Glomerular visceral epithelial cell (primary cell): ENCODE results near the gene SLC2A9.
A peak's percentile ranks its signal among the peaks of the same experiment; 100 is the strongest.

ENCODE experiments used
- DNase-seq: peaks from one replicate; pipeline ENCODE4 v3.0.0-alpha.2; 2016; ENCODE audit errors: extremely low spot score

SLC2A9 gene

DNA sequence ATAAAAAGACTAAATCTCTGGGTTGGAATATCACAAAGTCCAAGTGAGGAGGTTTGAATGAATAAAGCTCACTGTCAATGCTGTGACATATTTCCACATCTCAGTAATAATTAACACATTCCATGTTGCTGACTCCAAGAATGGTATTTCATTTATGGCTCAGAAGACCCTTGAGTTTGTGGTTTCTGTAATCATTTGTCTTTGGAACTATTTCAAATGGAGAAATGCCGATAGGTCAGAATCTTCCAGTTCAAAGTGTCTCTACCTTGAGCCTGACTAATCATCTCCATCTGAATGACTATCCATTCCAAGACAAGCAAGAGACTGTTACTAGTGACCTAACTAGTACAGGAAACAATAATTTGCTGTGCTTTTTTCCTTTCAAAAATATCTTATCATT is 24.2 kb upstream of the SLC2A9 start:
- peak; percentile 94 for DNase-seq

GRCh38 chr4:10041036-10041435 is 19.7 kb upstream of the SLC2A9 start:
- DNase-seq, result no peak

GRCh38 chr4:10040049-10040892 is 19.0 kb upstream of the SLC2A9 start:
- DNase-seq, result no peak

- DNase-seq, result no peak
These were observed 15.6 kb upstream of the SLC2A9 start for GRCh38 chr4:10036807-10037342.

GRCh38 chr4:10035130-10035529 is 13.8 kb upstream of the SLC2A9 start:
- DNase-seq, result no peak

GRCh38 chr4:10034612-10035104 is 13.4 kb upstream of the SLC2A9 start:
- no peak for DNase-seq

DNA sequence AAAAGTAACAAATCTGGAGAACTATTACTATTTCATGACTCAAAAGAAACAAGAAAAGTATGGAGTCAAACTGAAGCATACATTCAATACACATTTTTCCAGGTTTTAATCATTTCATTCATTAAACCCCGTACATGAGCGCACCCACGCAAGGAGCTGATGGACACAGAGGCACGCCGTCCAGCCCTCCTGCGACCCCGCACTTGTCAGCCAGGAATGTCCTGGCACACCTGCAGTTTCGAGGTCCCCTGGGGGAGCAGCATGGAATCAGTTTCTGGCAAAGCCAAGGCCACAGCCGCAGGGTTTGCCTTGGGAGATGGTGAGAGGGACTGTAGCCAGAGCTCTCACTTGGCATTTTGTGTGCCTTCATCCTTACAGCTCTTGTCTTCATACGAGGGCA is 12.8 kb upstream of the SLC2A9 start:
- no peak for DNase-seq

DNA sequence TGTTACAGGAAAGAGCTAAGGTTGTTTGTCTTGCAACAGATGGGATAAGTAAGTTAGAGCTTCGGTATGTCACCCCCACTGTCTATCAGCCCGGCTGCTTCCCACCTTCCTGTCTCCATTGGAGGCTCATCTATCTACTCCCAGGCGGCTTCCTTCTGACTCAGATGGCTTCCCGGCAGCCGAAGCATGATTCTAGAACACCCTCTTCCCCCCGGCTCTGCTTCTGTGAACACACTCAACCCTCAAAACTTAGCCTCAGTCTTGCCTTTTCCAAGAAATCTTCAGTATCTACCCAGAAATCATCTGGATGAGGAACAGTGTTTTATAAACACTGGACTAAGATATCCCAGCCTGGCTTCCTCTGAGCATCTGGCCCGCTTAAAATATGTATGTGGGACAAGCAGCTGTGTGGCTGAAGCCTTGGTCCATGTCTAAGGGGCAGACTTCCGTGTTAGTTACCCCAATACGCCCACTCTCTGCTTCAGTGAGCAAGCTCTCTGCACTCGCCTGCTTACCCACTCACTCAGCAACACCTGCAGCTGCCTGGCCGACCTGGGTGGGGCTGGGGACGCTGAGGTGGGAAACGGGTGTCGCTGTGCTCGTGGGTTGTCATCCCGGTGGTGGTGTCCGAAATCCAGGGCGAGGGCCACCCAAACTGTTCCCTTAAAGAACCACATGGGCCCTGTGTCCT is 12.0 kb upstream of the SLC2A9 start:
- peak; percentile 76 for DNase-seq

DNA sequence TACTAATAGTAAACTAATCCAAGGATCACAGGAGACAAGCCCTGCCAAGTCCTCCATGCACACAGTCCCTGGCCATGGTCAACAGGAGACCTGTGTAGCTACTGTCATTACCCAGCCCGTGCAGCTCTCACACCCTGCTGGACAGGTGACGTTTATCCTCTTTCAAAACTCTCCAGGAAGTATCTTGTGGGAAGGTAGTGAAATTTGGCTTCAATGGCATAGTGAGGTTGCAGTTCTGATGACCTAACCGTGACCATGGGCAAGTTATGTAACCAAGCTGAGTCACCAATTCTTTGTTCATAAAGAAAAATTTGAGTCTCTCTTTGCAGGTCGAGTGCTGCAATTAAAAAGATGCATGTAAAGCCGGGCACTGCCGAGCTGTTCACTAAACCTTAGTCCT is 11.3 kb upstream of the SLC2A9 start:
- peak; percentile 77 for DNase-seq

GRCh38 chr4:10031668-10032590 is 10.6 kb upstream of the SLC2A9 start:
- DNase-seq, result no peak

- no peak for DNase-seq
These were observed 9.8 kb upstream of the SLC2A9 start for GRCh38 chr4:10030972-10031667.

DNA sequence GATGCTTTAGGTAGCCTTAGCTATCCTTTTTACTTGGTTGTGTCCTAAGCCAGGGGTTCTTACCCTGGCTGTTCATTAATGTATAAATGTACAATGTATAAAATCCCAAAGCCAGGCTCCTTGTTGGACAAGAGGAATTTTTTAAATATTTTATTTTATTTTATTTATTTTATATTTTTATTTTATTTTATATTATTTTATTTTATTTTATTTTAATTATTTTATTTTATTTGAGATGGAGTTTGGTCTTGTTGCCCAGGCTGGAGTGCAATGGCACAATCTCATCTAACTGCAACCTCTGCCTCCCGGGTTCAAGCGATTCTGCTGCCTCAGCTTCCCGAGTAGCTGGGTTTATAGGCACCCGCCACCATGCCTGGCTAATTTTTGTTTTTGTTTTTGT is 8.1 kb upstream of the SLC2A9 start:
- no peak for DNase-seq

- DNase-seq, result no peak
These were observed 7.6 kb upstream of the SLC2A9 start for GRCh38 chr4:10028910-10029309.

- DNase-seq, result no peak
These were observed 5.2 kb upstream of the SLC2A9 start for GRCh38 chr4:10026485-10026884.

DNA sequence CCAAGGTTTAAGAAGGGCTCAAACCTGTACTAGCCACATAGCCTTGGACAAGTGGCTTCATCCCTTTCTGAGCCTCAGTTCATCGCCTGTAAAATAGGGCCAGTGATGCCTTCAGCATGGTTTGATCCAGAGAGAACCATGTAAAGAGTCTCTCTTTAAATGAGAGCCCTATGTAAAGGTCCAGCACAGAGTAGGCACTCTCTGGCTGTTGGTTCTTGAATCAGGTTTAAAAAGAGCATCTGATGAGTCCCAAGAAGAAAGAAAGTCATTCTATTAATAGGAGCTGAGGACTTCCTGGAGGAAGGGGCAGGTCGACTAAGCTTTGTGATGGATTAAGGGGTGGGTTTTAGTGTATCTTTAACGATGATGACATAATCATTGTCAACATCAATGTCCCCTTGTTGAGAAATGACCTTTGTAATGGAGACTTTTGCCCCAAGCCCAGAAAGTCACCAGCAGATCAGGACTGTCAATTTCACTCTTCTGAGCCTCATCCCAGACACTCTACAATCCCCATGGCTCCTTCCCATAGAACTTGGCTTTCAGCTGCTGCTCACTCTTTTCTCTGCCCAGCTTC is 4.0 kb upstream of the SLC2A9 start:
- DNase-seq, result no peak

DNA sequence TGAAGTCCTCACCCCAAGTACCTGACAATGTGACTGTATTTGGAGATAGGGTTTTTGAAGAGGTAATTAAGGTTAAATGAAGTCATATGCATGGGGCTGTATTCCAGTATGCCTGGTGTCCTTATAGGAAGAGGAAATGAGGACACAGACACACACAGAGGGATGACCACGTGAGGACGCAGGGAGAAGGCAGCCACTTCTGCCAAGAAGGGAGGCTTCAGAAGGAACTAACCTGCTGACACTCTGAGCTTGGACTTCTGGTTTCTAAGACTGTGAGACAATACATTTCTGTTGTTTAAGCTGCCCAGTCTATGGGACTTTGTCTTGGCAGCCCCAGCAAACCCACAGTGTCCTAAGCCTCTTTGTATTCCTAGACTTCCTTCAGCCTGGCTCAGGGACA is 3.0 kb upstream of the SLC2A9 start:
- no peak for DNase-seq

DNA sequence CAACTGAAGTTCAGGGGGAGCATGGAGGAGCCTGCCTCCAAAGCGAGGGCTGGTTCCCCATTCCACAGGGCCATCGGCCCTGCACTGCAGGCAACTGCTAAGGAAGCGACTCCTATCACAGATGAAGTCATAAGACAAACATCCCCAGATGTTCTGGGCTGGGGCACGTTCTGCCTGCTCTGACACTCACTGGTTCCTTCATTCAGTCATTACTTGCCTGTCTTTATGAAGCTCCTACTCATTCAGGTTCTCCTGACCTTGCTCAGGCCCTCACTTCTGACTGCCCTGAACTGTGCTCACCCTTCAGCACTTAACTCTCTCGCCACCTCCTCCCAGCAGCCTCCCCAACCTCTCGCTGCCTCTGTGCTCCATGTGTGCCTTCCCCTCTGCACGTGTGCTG is 2.5 kb upstream of the SLC2A9 start:
- no peak for DNase-seq

DNA sequence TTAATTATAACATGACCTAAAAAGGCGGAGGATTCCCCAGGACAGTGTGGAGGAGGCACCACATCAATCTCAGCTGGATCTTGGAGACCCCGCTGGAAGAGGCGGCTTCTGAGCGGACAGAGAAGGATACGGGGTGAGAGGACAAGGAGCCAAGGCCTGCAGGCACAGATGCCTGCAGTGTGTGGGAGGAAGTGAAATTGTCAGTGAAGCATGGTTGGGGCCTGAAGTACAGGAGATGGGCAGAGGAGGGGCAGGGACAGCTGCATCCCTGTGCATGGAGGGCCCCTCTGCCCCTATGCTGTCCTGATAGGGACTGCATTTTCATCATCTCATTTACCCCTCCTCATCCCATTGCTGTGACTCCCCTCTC is 1.7 kb upstream of the SLC2A9 start:
- DNase-seq, result no peak

- DNase-seq, result no peak
These were observed 1.2 kb upstream of the SLC2A9 start for GRCh38 chr4:10022346-10023049.

DNA sequence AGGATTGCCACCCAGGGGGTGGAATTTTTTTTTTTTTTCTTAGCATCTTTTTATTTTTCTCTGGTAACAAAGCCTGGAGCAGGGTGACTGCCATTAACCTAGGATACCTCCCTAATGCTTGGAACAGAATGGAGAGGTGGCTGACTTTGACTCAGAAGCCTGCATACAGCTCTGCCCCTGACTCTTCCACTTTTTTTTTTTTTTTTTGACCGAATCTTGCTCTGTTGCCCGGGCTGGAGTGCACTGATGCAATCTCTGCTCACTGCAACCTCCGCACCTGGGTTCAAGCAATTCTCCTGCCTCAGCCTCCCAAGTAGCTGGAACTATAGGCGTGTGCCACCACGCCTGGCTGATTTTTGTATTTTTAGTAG is 341 bp upstream of the SLC2A9 start:
- no peak for DNase-seq
